ENCODE measurements around the gene FCSK. TPM values are rescaled to one million over a fixed set of nuclear protein-coding genes. Genes with fewer than 3 reads are reported as not detected.

Gene FCSK
- polyA plus RNA-seq, 1 donor: 17.8 TPM

GRCh38 chr16:70453117-70453891, 1.1 kb upstream of the FCSK start:
- DNase-seq: no peak

GRCh38 chr16:70453892-70454221, 538 bp upstream of the FCSK start:
- DNase-seq: no peak

- no peak for DNase-seq
These were observed 1.5 kb downstream of the FCSK start for GRCh38 chr16:70455910-70456309.

- DNase-seq: no peak
These were observed 3.2 kb downstream of the FCSK start for GRCh38 chr16:70457446-70458166.

GRCh38 chr16:70460737-70461261, 6.4 kb downstream of the FCSK start:
- DNase-seq: no peak

GRCh38 chr16:70463235-70463634, 8.8 kb downstream of the FCSK start:
- DNase-seq: no peak

GRCh38 chr16:70465999-70466804, 11.8 kb downstream of the FCSK start:
- no peak for DNase-seq

GRCh38 chr16:70466805-70467076, 12.3 kb downstream of the FCSK start:
- no peak for DNase-seq

- no peak for DNase-seq
These were observed 12.7 kb downstream of the FCSK start for GRCh38 chr16:70467113-70467512.

GRCh38 chr16:70467608-70468007, 13.2 kb downstream of the FCSK start:
- no peak for DNase-seq

- no peak for DNase-seq
These were observed 14.6 kb downstream of the FCSK start for GRCh38 chr16:70468776-70469525.

GRCh38 chr16:70470141-70470926, 15.9 kb downstream of the FCSK start:
- DNase-seq: no peak

- DNase-seq: no peak
These were observed 16.5 kb downstream of the FCSK start for GRCh38 chr16:70470927-70471341.

GRCh38 chr16:70472786-70473433, 18.5 kb downstream of the FCSK start:
- DNase-seq: no peak

- DNase-seq: no peak
These were observed 19.3 kb downstream of the FCSK start for GRCh38 chr16:70473446-70474319.

- no peak for DNase-seq
These were observed 20.1 kb downstream of the FCSK start for GRCh38 chr16:70474320-70475053.

GRCh38 chr16:70475054-70475871, 20.9 kb downstream of the FCSK start:
- DNase-seq: no peak

Measured in left kidney (tissue), 2 donors.